Keratinocyte (primary cell): ENCODE measurements around the gene ACTMAP. TPM values are rescaled to one million over a fixed set of nuclear protein-coding genes. Genes with fewer than 3 reads are reported as not detected.

Experiments used
- DNase-seq: peaks from one replicate; pipeline ENCODE4 v3.0.0-alpha.2; 2011; ENCODE audit warnings: low read depth, missing footprints, low spot score
- FAIRE-seq: peaks from 2 replicates; lab custom pipeline; 2011; peaks lifted over from hg19 to GRCh38; lab: Jason Lieb, UNC
- H2AFZ ChIP-seq: 2 replicates; pipeline ENCODE4 v1.6.0; 2012; ENCODE audit warnings: low read length, control low read depth, inconsistent platforms; ENCODE audit not compliant: control insufficient read depth
- H3K27ac ChIP-seq: 2 replicates; pipeline ENCODE4 v1.5.1; 2011; ENCODE audit warnings: low read length; ENCODE audit not compliant: control insufficient read depth, insufficient read depth
- H3K27me3 ChIP-seq: 3 replicates; pipeline ENCODE4 v1.6.0; 2011; ENCODE audit warnings: low read length; ENCODE audit not compliant: control insufficient read depth, insufficient read depth; ENCODE audit errors: extremely low read depth
- H3K36me3 ChIP-seq, 2 experiments: 2 replicates in 1 of 2; 3 replicates in 1 of 2; pipeline ENCODE4 v1.5.1; 2011; ENCODE audit warnings: low read length in 2 of 2, mild to moderate bottlenecking in 1 of 2; ENCODE audit not compliant: control insufficient read depth in 2 of 2, insufficient read depth in 2 of 2; ENCODE audit errors: extremely low read depth in 1 of 2
- H3K4me1 ChIP-seq: 3 replicates; pipeline ENCODE4 v1.5.1; 2011; ENCODE audit warnings: low read length; ENCODE audit not compliant: control insufficient read depth, insufficient read depth; ENCODE audit errors: extremely low read depth
- H3K4me2 ChIP-seq: 3 replicates; pipeline ENCODE4 v1.6.0; 2011; ENCODE audit warnings: low read depth, low read length; ENCODE audit not compliant: control insufficient read depth, insufficient read depth; ENCODE audit errors: extremely low read depth
- H3K4me3 ChIP-seq, 3 experiments: fragments of 200-600 bp in 1 of 3; sonication (generic) in 1 of 3; 2 replicates in 2 of 3; 3 replicates in 1 of 3; pipeline ENCODE4 v1.5.1; 2011 to 2016; ENCODE audit warnings: low read length in 3 of 3, mild to moderate bottlenecking in 3 of 3, control low read depth in 2 of 3, inconsistent platforms in 1 of 3, low read depth in 1 of 3, mixed read lengths in 1 of 3, mixed run types in 1 of 3, moderate library complexity in 1 of 3; ENCODE audit not compliant: control insufficient read depth in 2 of 3, insufficient read depth in 2 of 3; ENCODE audit errors: extremely low read depth in 1 of 3
- H3K79me2 ChIP-seq: 2 replicates; pipeline ENCODE4 v1.6.0; 2012; ENCODE audit warnings: low read length; ENCODE audit not compliant: control insufficient read depth, insufficient read depth
- H3K9ac ChIP-seq: 3 replicates; pipeline ENCODE4 v1.6.0; 2011; ENCODE audit warnings: low read length; ENCODE audit not compliant: control insufficient read depth, insufficient read depth; ENCODE audit errors: extremely low read depth
- H3K9me1 ChIP-seq: 3 replicates; pipeline ENCODE4 v1.6.0; 2011; ENCODE audit warnings: low read length; ENCODE audit not compliant: control insufficient read depth, insufficient read depth; ENCODE audit errors: extremely low read depth
- H3K9me3 ChIP-seq: 2 replicates; pipeline ENCODE4 v1.5.1; 2012; ENCODE audit warnings: low read depth, low read length; ENCODE audit not compliant: control insufficient read depth
- H4K20me1 ChIP-seq: 3 replicates; pipeline ENCODE4 v1.6.0; 2011; ENCODE audit warnings: low read length; ENCODE audit not compliant: control insufficient read depth, insufficient read depth; ENCODE audit errors: extremely low read depth
- CTCF ChIP-seq, 3 experiments: IDR thresholded peaks in 1 of 3; conservative IDR thresholded peaks in 1 of 3; optimal IDR thresholded peaks in 1 of 3; 2 replicates in 2 of 3; 3 replicates in 1 of 3; pipeline versions ENCODE3 to v1.5.1; 2011; ENCODE audit warnings: low read length in 3 of 3, mild to moderate bottlenecking in 3 of 3, moderate library complexity in 2 of 3, control low read depth in 1 of 3, inconsistent platforms in 1 of 3; ENCODE audit not compliant: insufficient read depth in 2 of 3; ENCODE audit errors: extremely low read depth in 1 of 3
- EZH2 ChIP-seq: IDR thresholded peaks from one replicate; pipeline ENCODE4 v1.6.1; 2012; ENCODE audit warnings: inconsistent platforms, mild to moderate bottlenecking, low read length, moderate library complexity
- dilution Hi-C: fragments of 300-500 bp; cut with MboI; formaldehyde crosslinking; loops from one replicate; pipeline ENCODE4 v1.7.0; 2020; ENCODE audit warnings: low sequenced_read_pairs; ENCODE audit not compliant: extremely low pct_ligation_motif_present
- polyA plus RNA-seq, 5 experiments: library from polyadenylated mRNA; depleted of rRNA in 3 of 5; stranded (reverse) in 3 of 5; stranded (forward) in 1 of 5; unstranded in 1 of 5; fragments of >200 nt; gene quantifications; 1 replicate in 1 of 5; 2 replicates in 3 of 5; 3 replicates in 1 of 5; pipeline versions ENCODE4 v1.2.1 to v1.2.3, GENCODE V29; 2011 to 2012; ENCODE audit warnings: missing spikeins in 2 of 5, low read depth in 1 of 5, low replicate concordance in 1 of 5

ACTMAP gene
- polyA plus RNA-seq, 1 donor (not counting 4 experiments of a cell fraction or from before 2014, with no cell fraction given) = 1.4 TPM

DNA sequence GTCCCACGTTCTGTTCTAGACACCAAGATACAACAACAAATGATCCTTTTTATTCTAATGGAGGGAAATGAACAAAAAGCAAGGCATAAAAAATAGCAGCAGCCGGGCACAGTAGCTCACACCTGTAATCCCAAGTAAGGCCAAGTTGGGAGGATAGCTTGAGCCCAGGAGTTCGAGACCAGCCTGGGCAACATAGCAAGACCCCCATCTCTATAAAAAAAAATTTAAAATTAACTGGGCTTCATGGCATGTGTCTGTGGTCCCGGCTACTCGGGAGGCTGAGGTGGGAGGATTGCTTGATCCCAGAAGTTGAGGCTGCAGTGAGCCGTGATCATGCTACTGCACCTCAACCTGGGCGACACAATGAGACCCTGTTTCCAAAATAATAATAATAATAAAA lies 26.1 kb upstream of the ACTMAP start:
- Histone ChIP-seq H3K27ac (no peak overlapping the region), H3K9me3 (no peaks in the 10 kb centered on the region), H3K9me1 (no peaks in the 10 kb centered on the region), H2AFZ (no peak overlapping the region), H3K4me3 (no peak overlapping the region), H3K79me2 (no peaks in the 10 kb centered on the region), H3K4me2 (no peak overlapping the region), H4K20me1 (no peaks in the 10 kb centered on the region), H3K4me1 (peaks cover 26% of the 10 kb centered on the region), H3K27me3 (no peaks in the 10 kb centered on the region), H3K9ac (no peak overlapping the region), H3K36me3 (no peaks in the 10 kb centered on the region)
- dilution Hi-C loops = no loop called here
- TF ChIP-seq EZH2 = no peak
- no peak for TF ChIP-seq CTCF (optimal IDR thresholded peaks at IDR 0.05 in 1 of 3, IDR thresholded peaks at IDR 0.05 in 1 of 3, conservative IDR thresholded peaks at IDR 0.05 in 1 of 3; ENCODE audit: extremely low read depth in 1 of 3, insufficient read depth in 2 of 3, low read length in 3 of 3)
- no peak for FAIRE-seq
- DNase-seq = no peak

- DNase-seq (no peak), FAIRE-seq (no peak)
- no peaks in the 10 kb centered on the region for H3K79me2 ChIP-seq
- no peak overlapping the region for H3K4me3 ChIP-seq
- no peaks in the 10 kb centered on the region for H3K9me1 ChIP-seq
- H3K27me3 ChIP-seq = no peaks in the 10 kb centered on the region
- peak overlapping the region; percentile 67 for H2AFZ ChIP-seq
- no peaks in the 10 kb centered on the region for H3K9me3 ChIP-seq
- H4K20me1 ChIP-seq = no peaks in the 10 kb centered on the region
- peak overlapping the region; percentile 65 for H3K27ac ChIP-seq
- no peaks in the 10 kb centered on the region for H3K36me3 ChIP-seq
- dilution Hi-C loops = no loop called here
- H3K4me2 ChIP-seq = peak overlapping the region; percentile 65
- H3K4me1 ChIP-seq = peaks cover 26% of the 10 kb centered on the region
- TF ChIP-seq EZH2 (no peak), CTCF (optimal IDR thresholded peaks at IDR 0.05 in 1 of 3, IDR thresholded peaks at IDR 0.05 in 1 of 3, conservative IDR thresholded peaks at IDR 0.05 in 1 of 3; ENCODE audit: extremely low read depth in 1 of 3, insufficient read depth in 2 of 3, low read length in 3 of 3) (no peak)
- peak overlapping the region; percentile 9 for H3K9ac ChIP-seq
Observed at GRCh38 chr19:40775632-40776022, 25.4 kb upstream of the ACTMAP start.
